ENCODE results near the gene PNMA8C.

The PNMA8C gene

GRCh38 chr19:46428239-46429135, at the start of gene PNMA8C:
TSS of gene PNMA8C (minus strand) at chr19:46428936. CDS start at chr19:46428359, 577 bp downstream.
- FAIRE-seq = no peak

DNA sequence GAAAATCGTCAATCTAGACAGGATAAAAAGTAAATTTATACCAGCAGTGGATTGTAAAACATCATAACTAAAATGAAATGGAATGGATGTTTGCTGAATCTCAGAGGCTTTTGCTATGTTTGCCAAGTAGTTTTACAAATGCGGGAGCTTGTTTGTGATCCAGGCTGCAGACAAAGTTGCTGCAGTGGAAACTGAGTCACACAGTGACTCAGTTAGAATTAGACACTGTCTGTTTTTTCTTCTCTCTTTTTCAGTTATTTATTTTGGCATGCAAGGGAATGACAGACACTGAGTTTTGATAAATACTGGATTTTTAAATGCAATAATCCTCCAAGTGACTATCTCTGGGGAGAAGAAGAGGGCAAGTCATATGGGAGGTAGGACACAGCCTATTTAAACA, 47.2 kb upstream of the PNMA8C start:
- FAIRE-seq = no peak

DNA sequence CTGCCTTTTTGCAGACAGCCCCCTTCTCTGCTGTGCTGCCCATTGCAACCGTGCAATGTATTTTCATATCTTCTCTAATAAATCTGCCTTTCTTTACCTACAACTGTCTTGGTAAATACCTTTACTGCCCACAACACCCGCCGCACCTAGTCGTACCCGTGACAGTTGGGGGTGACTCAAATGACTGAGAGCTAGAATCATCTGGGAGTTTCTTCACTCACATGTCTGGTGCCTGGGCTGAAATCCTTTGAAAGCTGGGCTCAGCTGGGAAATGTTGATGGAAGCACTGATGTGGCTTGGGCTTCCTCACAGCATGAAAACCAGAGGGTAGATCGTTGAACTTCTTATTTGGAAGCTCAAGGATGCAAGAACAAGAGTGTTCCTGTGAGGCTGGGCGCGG, 45.5 kb upstream of the PNMA8C start:
- FAIRE-seq = no peak

DNA sequence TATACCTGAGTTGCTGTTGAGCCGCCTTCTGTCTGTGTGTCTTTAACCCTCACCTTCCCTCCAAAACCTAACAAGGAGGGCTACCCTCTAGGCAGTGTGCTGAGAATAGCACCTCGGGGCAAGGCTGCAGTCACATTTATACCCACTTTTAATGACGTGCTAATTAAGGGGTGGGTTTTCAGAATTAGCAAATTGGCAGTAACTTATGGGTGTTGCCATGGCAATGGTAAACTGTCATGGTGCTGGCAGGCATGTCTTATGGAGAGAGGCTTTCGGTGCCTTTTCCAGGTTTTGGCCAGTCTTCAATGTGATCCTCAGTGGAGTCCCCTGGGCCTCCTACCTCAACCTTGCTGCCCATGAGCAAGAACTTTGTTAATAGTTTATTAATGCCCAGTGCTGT, 43.9 kb upstream of the PNMA8C start:
- FAIRE-seq = no peak

- FAIRE-seq = no peak
Observed at GRCh38 chr19:46471811-46472543, 43.2 kb upstream of the PNMA8C start.

DNA sequence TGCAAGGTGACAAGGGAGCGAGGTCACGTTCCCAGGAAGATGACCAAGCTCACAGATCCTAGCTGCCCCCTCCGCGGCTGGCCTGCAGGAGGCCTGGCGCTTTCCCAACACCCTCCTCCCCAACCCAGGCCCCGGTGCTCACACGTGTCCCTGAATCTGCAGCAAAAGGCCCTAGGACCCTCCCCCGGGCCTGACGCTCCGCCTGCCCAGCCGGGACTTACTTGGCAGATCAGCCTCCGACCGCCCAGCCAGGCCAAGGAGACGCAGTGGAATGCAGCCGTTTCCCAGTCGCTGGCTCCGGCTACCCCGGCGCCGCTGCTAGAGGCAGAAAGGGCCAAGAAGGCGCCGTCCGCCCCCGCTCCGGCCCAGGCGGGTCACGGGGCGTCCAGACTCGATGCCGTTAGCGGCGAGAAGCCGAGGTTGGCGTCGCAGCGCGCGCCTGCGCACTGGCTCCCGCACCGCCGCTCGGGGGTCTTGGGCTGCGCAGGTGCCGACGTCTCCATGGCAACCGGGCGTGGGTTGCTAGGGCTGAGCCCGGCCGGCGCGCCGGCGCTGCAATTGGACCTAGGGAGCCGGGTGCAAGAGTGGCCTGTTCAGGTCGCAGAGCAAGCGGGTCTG, 42.5 kb upstream of the PNMA8C start, which contains the start of gene PNMA8A:
TSS of gene PNMA8A (minus strand) at position 448 of the 618 bp plus-strand sequence. CDS start 528 bp downstream, outside the sequence.
- no peak for FAIRE-seq

- FAIRE-seq = no peak
Observed at GRCh38 chr19:46470376-46470775, 41.6 kb upstream of the PNMA8C start.

GRCh38 chr19:46469541-46470185, 40.9 kb upstream of the PNMA8C start:
- FAIRE-seq = no peak

GRCh38 chr19:46466536-46467196, 37.9 kb upstream of the PNMA8C start:
- FAIRE-seq = no peak

DNA sequence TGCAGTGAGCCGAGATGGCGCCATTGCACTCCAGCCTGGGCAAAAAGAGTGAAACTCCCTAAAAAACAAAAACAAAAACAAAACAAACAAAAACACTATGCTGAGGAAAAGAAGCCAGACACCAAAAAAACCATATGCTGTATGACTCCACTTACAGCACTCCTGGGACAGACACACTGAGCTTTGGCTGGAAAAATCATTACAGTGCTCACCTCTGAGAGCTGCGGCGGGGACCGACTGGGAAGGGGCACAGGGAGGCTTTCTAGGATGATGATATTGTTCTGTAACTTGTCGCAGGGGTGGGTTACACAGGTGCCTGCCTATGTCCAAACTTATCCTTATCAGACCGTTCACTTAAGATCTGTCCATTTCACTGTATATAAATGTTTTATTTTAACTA, 34.8 kb upstream of the PNMA8C start:
- FAIRE-seq = no peak

DNA sequence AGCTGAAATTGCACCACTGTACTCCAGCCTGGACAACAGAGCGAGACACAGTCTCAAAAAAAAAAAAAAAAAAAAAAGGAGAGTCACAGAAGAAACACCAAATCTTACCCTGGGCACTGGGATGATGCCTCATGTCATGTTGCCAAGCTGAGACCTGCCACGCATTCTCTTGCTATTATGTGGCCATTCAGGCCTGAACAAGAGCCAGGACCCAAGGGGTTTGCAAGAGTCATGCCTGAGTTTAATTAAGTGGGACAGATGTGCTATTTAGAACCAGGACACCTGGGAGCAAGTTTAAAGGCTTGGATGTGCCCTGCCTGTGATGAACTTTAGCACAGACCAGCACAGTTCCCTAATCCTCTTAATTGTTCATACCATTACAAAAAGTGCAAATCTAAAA, 32.8 kb upstream of the PNMA8C start:
- no peak for FAIRE-seq

DNA sequence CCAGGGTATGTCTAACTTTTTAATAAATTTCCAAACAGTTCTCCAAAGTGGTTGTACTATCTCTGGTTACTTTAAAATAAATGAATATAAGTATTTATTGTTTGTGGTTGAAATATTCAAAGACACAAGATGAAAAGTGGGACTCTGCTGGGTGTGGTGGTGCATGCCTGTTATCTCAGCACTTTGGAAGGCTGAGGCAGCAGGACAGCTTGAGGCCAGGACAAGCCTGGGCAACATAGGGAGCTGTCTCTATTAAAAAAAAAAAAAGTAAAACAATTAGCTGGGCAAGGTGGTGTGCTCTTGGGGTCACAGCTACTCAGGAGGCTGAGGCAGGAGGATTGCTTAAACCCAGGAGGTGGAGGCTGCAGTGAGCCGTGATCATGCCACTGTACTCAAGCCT, 32.2 kb upstream of the PNMA8C start:
- FAIRE-seq = no peak

GRCh38 chr19:46460055-46460454, 31.3 kb upstream of the PNMA8C start:
- FAIRE-seq = no peak

DNA sequence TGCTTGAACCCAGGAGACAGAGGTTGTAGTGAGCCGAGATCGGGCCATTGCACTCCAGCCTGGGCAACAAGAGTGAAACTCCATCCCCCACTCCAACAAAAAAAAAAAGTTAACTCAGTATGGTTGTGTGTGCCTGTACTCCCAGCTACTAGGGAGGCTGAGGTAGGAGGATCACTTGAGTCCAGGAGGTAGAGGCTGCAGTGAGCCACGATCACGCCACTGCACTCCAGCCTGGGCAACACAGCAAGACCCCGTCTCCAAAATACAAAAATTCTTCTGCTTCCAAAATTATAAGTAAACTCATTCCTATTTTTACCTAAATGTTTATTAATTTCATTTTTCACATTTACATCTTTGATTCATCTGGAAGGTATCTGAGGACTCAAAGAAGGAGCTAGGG, 28.2 kb upstream of the PNMA8C start:
- FAIRE-seq = no peak

GRCh38 chr19:46454244-46454643, 25.5 kb upstream of the PNMA8C start:
- FAIRE-seq = no peak

DNA sequence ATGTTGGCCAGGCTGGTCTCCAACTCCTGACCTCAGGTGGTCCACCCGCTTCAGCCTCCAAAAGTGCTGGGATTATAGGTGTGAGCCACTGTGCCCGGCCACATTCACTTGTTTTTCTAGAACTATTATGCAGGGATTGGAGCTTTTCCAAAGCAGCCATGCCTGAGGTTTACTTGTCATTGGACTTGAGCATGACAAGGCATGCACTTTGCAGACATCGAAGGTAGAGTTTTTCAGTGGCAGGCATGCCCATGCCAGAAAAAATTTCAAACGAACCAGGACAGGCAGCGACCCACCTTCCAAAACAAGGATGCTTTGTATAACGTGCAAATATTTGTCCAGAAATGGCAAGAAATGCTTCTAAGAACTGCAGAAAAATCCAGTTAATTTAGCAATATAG, 24.9 kb upstream of the PNMA8C start:
- no peak for FAIRE-seq

DNA sequence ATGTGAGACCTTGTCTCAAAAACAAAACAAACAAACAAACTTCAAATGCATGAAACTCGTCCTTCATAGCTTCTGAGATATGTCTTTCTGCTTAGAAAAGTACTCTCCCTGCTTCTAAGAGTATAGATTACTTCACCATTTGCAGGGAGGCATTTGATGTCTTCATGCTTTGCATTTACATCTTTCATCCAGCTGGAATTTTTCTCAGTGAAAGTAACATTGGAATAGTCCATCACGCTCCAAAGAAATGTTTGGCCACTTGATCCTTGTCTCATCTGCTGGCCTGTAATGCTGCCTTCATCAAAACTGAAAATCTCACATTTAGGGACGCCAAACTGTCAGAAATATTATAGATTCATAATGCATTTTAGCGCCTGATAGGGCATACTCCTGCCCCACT, 23.4 kb upstream of the PNMA8C start:
- no peak for FAIRE-seq

GRCh38 chr19:46451352-46451751, 22.6 kb upstream of the PNMA8C start:
- FAIRE-seq = no peak

- no peak for FAIRE-seq
Observed at GRCh38 chr19:46450737-46451136, 22.0 kb upstream of the PNMA8C start.

DNA sequence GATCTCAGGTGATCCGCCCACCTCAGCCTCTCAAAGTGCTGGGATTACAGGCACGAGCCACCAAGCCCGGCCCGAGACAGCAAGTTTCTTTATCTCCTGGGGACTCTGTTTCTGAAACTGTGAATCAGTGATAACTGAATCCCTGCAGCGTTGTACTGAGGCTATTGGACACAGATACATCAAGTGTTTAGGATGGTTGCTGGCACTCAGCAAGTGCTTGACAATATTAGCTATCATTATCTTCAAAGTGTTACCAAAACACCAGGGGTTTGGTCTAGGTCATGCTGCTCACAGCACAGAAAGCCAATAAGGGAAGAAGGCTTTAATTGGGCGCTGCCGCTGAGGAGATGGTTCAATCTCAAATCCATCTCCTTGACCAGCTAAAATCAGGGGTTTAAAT, 20.5 kb upstream of the PNMA8C start:
- no peak for FAIRE-seq

GRCh38 chr19:46448601-46449000, 19.9 kb upstream of the PNMA8C start:
- no peak for FAIRE-seq

DNA sequence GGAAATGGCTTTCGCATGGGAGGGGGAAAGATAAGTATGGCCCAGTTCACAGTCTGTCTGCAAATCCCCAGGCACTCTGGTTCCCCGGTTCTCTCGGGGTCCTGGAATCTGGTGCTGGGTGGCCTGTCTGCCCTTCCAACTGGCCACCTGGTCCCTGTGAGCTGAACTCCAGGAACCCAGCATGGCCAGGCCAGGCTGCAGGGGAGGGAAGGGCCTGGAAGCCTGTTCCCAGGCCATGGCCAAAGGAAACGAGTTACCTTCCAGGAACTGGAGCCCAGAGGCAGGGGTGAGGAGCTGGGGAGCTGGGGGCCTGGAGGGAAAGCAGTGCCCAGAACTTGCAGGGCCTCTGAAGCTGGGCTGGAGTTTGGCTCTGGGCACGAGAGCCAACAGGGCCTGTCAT, 19.1 kb upstream of the PNMA8C start:
- no peak for FAIRE-seq

DNA sequence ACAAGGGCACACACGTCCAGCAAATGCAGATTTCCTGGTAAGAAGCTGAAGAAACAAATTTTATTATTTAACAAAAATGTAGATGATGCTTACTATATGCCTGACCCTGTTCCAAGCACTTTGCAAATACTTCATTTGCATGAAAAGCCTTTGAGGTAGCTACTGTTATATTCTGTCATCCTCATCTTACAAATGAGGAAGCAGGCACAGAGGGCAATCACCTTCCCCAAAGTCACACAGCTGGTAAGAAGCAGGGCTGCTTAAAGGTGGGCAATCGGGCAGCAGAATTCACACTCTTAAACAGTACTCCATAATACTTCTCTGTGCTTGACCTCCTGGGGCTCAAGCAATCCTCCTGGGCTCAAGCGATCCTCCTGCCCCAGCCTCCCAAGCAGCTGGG, 18.3 kb upstream of the PNMA8C start:
- no peak for FAIRE-seq
